Measurements from ENCODE around the gene ZNF143.
A peak's percentile ranks its signal among the peaks of the same experiment; 100 is the strongest.
"Not testable (repeated sequence)": the region's sequence is repeated elsewhere in the genome, so short reads cannot be mapped to it uniquely, and the experiment has no call there.

Gene ZNF143

GRCh38 chr11:9460322-9461062, at the start of gene ZNF143:
ZNF143 (plus strand) TSS chr11:9461012; CDS start chr11:9471309, 10,297 bp downstream.
- peak; percentile 100 for DNase-seq

- DNase-seq, result no peak
Measured at GRCh38 chr11:9428706-9429105, 32.1 kb upstream of the ZNF143 start.

DNA sequence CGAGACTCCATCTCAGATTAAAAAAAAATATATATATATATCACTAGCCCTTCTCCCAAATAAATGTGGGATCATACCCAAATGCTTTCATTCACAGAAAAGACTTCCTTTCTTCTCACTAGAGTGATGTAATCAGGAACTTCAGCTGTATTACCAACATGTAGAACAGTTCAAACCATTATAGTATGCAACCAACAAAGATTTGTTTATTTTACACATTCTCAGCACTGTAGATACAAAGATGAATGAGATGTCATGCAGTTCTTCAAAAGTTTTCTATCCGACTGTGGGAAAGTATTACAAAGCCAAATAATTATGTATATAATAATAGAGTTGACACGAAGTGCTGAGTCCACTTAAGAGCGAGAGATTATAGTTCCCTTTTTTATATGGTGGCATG, 22.2 kb upstream of the ZNF143 start:
- no peak for DNase-seq

GRCh38 chr11:9446230-9446629, 14.6 kb upstream of the ZNF143 start:
- DNase-seq, result no peak

GRCh38 chr11:9448576-9449352, 12.0 kb upstream of the ZNF143 start:
- DNase-seq, result no peak

DNA sequence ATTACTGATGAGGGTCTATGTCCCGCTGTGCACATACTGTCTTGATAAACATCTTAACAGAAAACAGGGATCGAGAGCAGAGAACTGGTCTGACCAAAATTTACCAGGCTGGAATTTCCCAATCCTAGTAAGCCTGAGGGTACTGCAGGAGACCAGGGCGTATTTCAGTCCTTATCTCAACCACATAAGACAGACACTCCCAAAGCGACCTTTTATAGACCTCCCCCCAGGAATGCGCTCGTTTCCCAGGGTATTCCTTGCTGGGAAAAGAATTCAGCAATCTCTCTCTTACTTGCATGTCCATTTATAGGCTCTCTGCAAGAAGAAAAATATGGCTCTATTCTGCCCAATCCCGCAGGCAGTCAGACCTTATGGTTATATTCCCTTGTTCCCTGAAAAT, 8.8 kb upstream of the ZNF143 start:
- not testable (repeated sequence) for DNase-seq

- no peak for DNase-seq
Measured at GRCh38 chr11:9455722-9456121, 5.1 kb upstream of the ZNF143 start.

- peak; percentile 79 for DNase-seq
Measured at GRCh38 chr11:9459667-9460321, 1.0 kb upstream of the ZNF143 start.

- peak; percentile 92 for DNase-seq
Measured at GRCh38 chr11:9461063-9461759, 399 bp downstream of the ZNF143 start.

DNA sequence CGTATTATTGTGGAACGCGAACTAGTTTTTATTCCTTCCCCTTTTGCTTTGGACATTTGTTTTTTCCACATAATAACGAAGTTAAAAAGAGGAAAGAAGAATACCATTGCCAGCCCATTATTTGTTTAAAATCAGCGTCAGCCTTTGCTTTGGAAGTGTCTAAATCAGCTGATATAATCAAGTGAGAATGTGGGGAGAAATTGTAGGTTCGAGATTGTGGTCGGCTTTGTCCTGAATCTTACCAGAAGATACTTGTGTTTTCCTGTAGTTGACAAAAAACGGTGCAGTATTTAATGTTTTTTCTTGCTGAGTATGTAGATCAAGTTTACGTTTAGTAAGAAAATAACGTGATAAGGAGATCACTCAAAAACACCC, 935 bp downstream of the ZNF143 start:
- DNase-seq, result no peak

GRCh38 chr11:9462172-9462799, 1.5 kb downstream of the ZNF143 start:
- DNase-seq, result no peak

- DNase-seq, result no peak
Measured at GRCh38 chr11:9462806-9463537, 2.2 kb downstream of the ZNF143 start.

- DNase-seq, result no peak
Measured at GRCh38 chr11:9470765-9471164, 10.0 kb downstream of the ZNF143 start.

DNA sequence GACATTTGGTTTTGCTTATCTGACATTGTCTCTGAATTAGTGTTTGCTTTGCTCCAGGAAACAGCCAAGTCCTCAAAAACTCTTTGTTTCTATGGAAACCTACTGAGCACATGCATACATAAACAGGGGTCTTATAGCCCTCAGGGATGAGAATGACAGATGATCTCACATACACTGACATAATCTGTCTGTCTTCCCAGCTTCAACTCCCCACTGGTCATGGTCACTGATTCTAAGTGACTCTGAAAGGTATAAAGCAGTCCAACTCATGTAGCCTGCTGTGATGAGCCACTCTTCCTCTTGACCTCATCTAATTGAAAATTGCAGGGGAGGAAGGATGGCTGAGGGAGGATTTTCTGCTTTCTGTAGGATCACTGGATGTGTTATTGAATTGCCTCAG, 12.6 kb downstream of the ZNF143 start:
- no peak for DNase-seq

DNA sequence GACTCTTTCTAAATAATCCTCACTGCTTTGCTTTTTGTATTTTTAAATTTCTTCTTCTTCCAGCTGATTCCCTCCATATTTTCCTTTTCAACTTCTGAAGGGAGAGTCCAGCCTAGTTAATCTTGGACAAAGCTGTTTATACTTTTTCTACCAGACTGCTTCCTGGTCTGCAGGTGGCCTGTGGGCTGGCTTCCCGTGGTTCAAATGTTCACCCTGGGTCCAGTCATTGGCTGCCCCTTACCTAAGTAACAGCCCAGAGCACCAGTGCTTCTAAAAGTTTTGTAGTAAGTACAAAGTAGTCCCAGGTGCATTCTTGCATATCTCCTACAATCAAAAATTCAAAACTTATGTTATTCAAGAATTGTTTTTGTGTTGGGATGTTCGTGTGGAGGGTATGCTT, 19.1 kb downstream of the ZNF143 start:
- no peak for DNase-seq

- DNase-seq, result no peak
Measured at GRCh38 chr11:9489080-9489765, 28.4 kb downstream of the ZNF143 start.

DNA sequence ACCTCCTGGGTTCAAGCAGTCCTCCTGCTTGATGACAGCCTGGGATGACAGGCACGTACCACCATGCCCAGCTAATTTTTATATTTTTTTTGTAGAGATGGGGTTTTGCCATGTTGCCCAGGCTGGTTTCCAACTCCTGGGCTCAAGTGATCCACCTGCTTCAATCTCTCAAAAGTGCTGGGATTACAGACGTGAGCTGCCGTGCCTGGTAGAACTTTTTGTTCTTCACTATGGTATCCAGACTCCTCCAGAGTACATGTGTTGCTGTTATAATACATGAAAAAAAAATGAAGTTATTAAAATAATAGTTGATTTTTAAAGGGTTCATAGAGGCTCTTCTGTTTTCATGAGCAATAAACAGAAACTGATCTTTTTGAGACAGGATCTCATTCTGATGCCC, 29.6 kb downstream of the ZNF143 start:
- no peak for DNase-seq

- DNase-seq, result no peak
Measured at GRCh38 chr11:9493492-9493891, 32.7 kb downstream of the ZNF143 start.

- DNase-seq, result no peak
Measured at GRCh38 chr11:9494316-9494715, 33.5 kb downstream of the ZNF143 start.

GRCh38 chr11:9495803-9496514, 35.1 kb downstream of the ZNF143 start:
- DNase-seq, result no peak
